Muscle layer of duodenum (tissue), 2 donors: ENCODE data around the gene SYT14.
"Not testable (repeated sequence)": the region's sequence is repeated elsewhere in the genome, so short reads cannot be mapped to it uniquely, and the experiment has no call there.

Experiments
- H3K27ac ChIP-seq: one replicate; pipeline ENCODE4 v1.7.0; 2013; ENCODE audit warnings: mild to moderate bottlenecking, low read length
- H3K27me3 ChIP-seq: one replicate; pipeline ENCODE4 v1.7.0; 2013; ENCODE audit warnings: low read depth, mild to moderate bottlenecking, control low read depth, low read length
- H3K36me3 ChIP-seq, 2 donors: one replicate each; pipeline ENCODE4 v1.7.0; 2013; ENCODE audit warnings: low read length in 2 of 2, control low read depth in 1 of 2, mild to moderate bottlenecking in 1 of 2; ENCODE audit not compliant: insufficient read depth in 2 of 2, control insufficient read depth in 1 of 2
- H3K4me1 ChIP-seq, 2 donors: one replicate each; pipeline ENCODE4 v1.7.0; 2013; ENCODE audit warnings: low read length in 2 of 2, mild to moderate bottlenecking in 2 of 2, control low read depth in 1 of 2, moderate library complexity in 1 of 2; ENCODE audit not compliant: insufficient read depth in 2 of 2, control insufficient read depth in 1 of 2
- H3K4me3 ChIP-seq, 2 donors: one replicate each; pipeline ENCODE4 v1.7.0; 2013; ENCODE audit warnings: low read length in 2 of 2, low read depth in 1 of 2, mild to moderate bottlenecking in 1 of 2
- H3K9me3 ChIP-seq, 2 donors: one replicate each; pipeline ENCODE4 v1.7.0; 2013; ENCODE audit warnings: low read length in 2 of 2, control low read depth in 1 of 2, mild to moderate bottlenecking in 1 of 2; ENCODE audit not compliant: control insufficient read depth in 1 of 2
- donor health status: healthy.

Gene SYT14

DNA sequence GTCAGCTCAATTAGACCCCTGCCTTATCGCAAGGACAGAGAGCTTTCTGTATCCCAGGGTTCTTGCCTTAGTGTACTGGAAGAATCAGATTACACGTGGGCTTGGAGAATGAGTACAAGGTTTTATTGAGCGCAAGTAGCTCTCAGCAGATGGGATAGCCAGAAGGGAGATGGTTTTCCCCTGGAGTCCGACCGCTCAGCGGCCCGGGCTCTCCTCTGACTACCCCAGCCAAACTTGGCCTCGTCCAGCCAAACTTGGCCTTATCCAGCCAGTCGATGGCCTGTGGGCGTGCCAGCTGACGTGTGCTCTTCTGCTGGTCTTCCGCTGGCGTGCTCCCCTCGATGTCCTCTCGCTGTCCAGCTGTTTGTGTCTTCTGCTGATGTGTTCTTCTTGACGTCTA lies 136.9 kb downstream of the SYT14 start:
- H3K27ac ChIP-seq: no peak overlapping the region
- H3K36me3 ChIP-seq: no peaks in the 10 kb centered on the region
- H3K27me3 ChIP-seq: no peaks in the 10 kb centered on the region
- H3K4me1 ChIP-seq: no peaks in the 10 kb centered on the region
- H3K9me3 ChIP-seq: peaks cover 0 to 3% of the 10 kb centered on the region in 2 donors
- H3K4me3 ChIP-seq: no peak overlapping the region

DNA sequence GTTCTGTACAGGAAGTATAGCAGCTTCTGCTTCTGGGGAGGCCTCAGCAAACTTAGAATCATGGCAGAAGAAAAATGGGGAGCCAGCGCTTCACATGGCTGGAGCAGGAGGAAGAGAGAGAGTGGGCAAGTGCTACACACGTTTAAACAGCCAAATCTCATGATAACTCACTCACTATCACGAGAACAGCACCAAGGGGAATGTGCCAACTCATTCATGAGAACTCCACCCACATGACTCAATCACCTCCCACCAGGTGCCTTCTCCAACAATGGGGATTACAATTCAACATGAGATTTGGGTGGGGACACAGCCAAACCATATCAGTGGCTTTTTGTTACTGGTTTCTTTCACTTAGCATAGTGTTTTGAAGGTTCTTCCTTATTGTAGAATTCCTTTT lies 138.6 kb downstream of the SYT14 start:
- Histone ChIP-seq H3K27me3 (no peaks in the 10 kb centered on the region), H3K4me3 (no peak overlapping the region), H3K4me1 (no peaks in the 10 kb centered on the region), H3K27ac (no peak overlapping the region), H3K36me3 (no peaks in the 10 kb centered on the region), H3K9me3 (peaks cover 0 to 3% of the 10 kb centered on the region in 2 donors)

DNA sequence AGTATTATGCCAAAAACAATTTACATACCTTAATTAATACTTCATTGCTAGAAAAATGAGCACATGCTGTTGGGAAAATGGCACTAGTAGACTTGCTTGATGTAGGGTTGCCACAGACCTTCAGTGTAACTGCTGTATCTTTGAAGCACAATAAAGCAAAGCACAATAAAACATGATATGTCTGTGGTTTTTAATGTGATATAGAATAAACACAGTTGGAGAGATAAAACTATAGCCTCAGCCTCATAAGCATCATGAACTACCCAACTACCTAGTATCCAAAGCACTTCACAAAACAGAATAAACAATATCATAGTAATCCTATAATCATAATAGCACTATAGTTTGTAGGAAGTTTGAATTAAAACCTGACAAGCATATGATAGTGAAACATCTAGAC lies 143.5 kb downstream of the SYT14 start:
- Histone ChIP-seq H3K4me1 (no peaks in the 10 kb centered on the region), H3K27me3 (no peaks in the 10 kb centered on the region), H3K9me3 (peaks cover 0 to 3% of the 10 kb centered on the region in 2 donors), H3K27ac (no peak overlapping the region), H3K36me3 (no peaks in the 10 kb centered on the region), H3K4me3 (no peak overlapping the region)

DNA sequence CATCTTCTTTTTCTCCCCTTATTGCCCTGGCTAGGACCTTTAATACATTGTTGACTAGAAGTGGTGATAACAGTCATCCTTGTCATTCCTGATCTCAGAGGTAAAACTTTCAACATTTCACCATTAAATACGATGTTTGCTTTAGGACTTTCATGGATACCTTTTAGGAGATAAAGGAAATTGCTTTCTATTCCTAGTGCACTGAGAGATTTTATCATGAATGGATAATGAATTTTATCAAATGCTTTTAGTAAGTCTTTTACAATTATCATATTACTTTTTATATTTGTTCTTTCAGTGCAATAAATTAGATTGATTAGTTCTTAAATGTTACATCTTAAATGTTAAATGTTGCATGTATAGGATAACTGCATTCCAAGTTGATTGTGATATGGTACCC lies 147.3 kb downstream of the SYT14 start:
- Histone ChIP-seq H3K27ac (no peak overlapping the region), H3K27me3 (no peaks in the 10 kb centered on the region), H3K4me1 (no peaks in the 10 kb centered on the region), H3K9me3 (no peaks in the 10 kb centered on the region), H3K36me3 (no peaks in the 10 kb centered on the region), H3K4me3 (no peak overlapping the region)

DNA sequence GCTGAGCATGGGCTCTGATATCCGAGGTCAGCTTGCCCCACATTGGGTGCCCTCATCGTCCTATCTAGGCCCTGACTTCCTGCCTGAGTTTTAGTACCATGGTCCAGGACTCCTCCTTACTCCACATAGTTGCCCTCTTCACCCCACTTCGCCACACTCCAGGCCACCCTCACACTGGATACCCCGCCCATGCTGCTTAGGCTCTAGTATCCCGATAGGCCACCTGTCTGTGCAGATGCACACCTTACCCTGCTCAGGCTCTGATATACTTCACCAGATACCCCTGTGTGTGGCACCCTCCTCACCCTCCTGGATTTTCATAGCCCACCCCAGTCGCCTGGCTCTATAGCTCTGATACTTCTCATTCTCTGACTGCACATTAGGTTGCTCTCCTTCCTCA lies 149.0 kb downstream of the SYT14 start:
- H3K4me1 ChIP-seq: no peaks in the 10 kb centered on the region
- H3K9me3 ChIP-seq: no peaks in the 10 kb centered on the region
- H3K36me3 ChIP-seq: no peaks in the 10 kb centered on the region
- no peak overlapping the region for H3K27ac ChIP-seq
- no peak overlapping the region for H3K4me3 ChIP-seq
- no peaks in the 10 kb centered on the region for H3K27me3 ChIP-seq

DNA sequence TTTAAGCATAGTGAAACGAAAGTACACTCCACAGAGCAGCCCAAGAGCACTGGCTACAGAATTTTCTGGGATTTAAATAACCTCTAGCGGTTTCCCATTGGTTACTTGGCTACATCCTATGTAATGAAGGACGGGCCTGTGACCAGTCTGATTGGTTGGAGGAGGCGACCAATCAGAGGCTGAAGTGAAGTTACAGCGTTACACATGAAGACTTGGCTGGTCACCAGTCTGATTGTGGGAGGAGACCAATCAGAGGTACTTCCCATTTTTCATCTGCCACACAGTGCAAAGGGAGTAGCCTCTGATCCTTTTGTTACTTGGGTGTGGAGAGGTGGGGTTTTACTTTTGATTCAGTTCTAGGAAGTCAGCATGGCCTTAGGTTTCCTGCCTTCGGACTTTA lies 151.8 kb downstream of the SYT14 start:
- H3K27me3 ChIP-seq: no peaks in the 10 kb centered on the region
- H3K36me3 ChIP-seq: no peaks in the 10 kb centered on the region
- H3K4me1 ChIP-seq: no peaks in the 10 kb centered on the region
- no peak overlapping the region for H3K4me3 ChIP-seq
- no peak overlapping the region for H3K27ac ChIP-seq
- H3K9me3 ChIP-seq: no peaks in the 10 kb centered on the region

DNA sequence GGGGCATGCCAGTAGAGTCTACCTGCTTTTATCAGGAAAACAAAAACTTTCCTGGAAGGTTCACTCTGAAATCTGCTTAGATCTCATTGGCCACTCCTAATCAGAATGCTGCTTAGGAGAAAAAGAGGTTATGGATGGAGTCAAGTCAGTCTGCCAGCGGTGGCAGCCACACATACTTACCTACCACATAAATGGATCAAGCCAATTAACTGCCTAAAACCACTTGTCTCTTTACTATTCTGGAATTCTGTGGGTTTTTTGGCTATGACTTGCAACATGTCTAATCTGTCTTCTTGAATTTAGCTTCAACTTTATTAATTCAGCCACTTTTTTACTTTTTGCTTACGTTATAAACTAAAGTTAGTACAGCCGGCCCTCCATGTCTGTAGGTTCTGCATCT lies 154.3 kb downstream of the SYT14 start:
- no peaks in the 10 kb centered on the region for H3K9me3 ChIP-seq
- H3K27ac ChIP-seq: no peak overlapping the region
- no peaks in the 10 kb centered on the region for H3K4me1 ChIP-seq
- no peaks in the 10 kb centered on the region for H3K27me3 ChIP-seq
- no peaks in the 10 kb centered on the region for H3K36me3 ChIP-seq
- H3K4me3 ChIP-seq: no peak overlapping the region

DNA sequence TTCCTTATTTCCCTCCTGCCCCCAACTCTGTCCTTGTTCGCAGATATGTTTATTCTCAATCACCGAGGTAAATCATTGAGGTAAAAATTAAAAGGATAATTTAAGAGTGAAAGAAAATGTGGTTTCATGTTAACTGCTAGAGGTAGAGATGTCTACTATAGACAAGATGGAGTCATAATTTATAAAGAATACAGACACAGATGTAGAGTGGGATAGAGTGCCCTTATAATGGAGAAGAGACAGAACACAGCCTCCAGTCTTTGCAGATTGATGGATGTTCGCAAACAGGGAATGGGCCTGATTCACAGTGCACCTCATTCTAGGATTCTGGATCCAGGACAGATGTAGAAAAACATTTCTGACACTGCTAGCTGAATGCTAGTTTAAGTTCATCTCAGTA lies 155.4 kb downstream of the SYT14 start:
- no peak overlapping the region for H3K4me3 ChIP-seq
- H3K9me3 ChIP-seq: no peaks in the 10 kb centered on the region
- H3K4me1 ChIP-seq: no peaks in the 10 kb centered on the region
- no peaks in the 10 kb centered on the region for H3K36me3 ChIP-seq
- no peaks in the 10 kb centered on the region for H3K27me3 ChIP-seq
- H3K27ac ChIP-seq: no peak overlapping the region

DNA sequence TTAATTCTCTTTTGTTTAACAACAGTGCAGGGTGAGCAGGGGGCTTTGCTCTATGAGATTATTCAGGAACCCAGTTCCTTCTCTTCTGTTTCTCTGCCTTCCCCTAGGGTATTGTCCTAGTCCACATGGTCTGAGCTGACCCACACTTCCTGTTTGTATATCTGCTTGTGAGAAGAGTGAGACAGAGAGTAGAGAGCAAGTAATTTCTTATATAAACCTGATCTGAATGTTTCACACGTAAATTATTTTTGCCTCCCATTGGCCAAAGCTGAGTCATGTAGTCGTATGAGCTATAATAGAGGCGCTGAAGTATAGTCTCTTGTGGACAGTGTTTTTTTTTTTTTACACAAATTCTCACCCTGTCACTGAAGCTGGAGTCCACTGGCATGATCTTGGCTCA lies 160.3 kb downstream of the SYT14 start:
- no peak overlapping the region for H3K27ac ChIP-seq
- no peaks in the 10 kb centered on the region for H3K36me3 ChIP-seq
- no peaks in the 10 kb centered on the region for H3K4me1 ChIP-seq
- H3K9me3 ChIP-seq: no peaks in the 10 kb centered on the region
- no peaks in the 10 kb centered on the region for H3K27me3 ChIP-seq
- no peak overlapping the region for H3K4me3 ChIP-seq

DNA sequence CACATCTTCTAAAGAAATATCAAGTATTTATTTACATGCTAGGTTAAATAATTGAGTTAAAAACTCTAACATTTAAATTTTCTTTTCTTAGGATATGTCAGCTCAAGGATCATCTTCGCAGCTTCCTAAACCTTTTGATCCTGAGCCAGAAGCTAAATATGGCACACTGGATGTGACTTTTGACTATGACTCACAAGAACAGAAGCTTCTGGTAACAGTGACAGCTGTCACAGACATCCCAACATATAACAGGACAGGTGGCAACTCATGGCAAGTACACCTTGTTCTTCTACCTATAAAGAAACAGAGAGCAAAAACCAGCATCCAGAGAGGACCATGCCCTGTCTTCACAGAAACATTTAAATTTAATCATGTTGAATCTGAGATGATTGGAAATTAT lies 161.9 kb downstream of the SYT14 start:
- H3K27ac ChIP-seq: no peak overlapping the region
- no peaks in the 10 kb centered on the region for H3K9me3 ChIP-seq
- no peaks in the 10 kb centered on the region for H3K4me1 ChIP-seq
- H3K27me3 ChIP-seq: no peaks in the 10 kb centered on the region
- no peak overlapping the region for H3K4me3 ChIP-seq
- H3K36me3 ChIP-seq: no peaks in the 10 kb centered on the region

DNA sequence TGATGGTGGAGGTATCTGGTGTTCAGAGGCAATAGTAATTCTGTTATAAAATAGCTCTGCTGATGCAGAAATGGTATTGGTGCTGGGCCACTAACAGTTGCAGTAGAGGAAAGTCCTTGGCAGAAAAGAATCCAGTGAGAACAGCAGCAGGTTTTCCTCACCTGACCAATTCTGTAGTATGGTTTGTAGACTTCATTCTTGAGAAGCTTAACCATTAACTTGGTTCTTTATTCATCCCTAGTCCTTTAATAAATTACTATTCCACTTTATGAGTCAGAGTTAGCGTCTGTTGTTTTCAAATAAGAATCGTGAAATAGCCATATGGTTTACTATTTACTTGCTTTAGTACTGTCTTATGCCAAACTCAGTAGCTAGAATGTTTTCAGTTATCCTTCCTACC lies 166.1 kb downstream of the SYT14 start:
- no peak overlapping the region for H3K4me3 ChIP-seq
- no peaks in the 10 kb centered on the region for H3K27me3 ChIP-seq
- no peaks in the 10 kb centered on the region for H3K9me3 ChIP-seq
- H3K4me1 ChIP-seq: no peaks in the 10 kb centered on the region
- no peaks in the 10 kb centered on the region for H3K36me3 ChIP-seq
- H3K27ac ChIP-seq: no peak overlapping the region

DNA sequence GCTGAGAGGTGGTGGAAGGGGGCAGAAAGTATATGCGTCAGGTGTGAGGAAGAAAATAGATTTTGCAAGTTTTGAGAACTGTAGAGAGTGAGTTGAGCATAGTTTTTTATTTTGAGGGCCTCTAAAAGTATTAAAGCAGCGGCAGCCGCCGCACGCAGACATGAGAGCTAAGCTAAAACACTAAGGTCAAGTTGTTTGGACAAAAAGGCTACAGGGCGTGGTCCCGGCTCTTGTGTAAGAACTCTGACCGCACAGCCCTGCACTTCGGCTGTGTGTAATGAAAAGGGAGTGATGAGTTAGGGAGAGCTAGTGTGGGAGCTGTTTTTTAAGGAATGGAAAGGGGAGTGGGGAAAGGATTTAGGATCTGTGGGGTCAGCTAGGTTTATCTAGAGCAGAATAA lies 174.9 kb downstream of the SYT14 start:
- H3K27me3 ChIP-seq, H3K27ac ChIP-seq, H3K9me3 ChIP-seq, H3K36me3 ChIP-seq, H3K4me1 ChIP-seq, H3K4me3 ChIP-seq: not testable (repeated sequence)
